ENCODE results near the gene CCDC172.

CCDC172 gene

GRCh38 chr10:116289652-116290051, 34.6 kb upstream of the CCDC172 start:
- H2AFZ ChIP-seq (ENCODE audit: low read depth, low read length, severe bottlenecking), result no peak overlapping the region
- no peak overlapping the region for H3K27ac ChIP-seq (ENCODE audit: low read depth, low read length)
- no peak overlapping the region for H3K4me3 ChIP-seq (ENCODE audit: insufficient read depth, low read length, poor library complexity, severe bottlenecking)
- H3K79me2 ChIP-seq (ENCODE audit: insufficient read depth, low read length), result no peaks in the 10 kb centered on the region
- H3K9me3 ChIP-seq (ENCODE audit: insufficient read depth, low read length), result no peaks in the 10 kb centered on the region
- TF ChIP-seq EZH2phosphoT487 (conservative IDR thresholded peaks at IDR 0.05; ENCODE audit: low read length) (no peak), CTCF (IDR thresholded peaks at IDR 0.05; ENCODE audit: insufficient read depth, low read length, poor library complexity, severe bottlenecking) (no peak)
- H3K9ac ChIP-seq (ENCODE audit: low read length), result no peak overlapping the region
- no peaks in the 10 kb centered on the region for H4K20me1 ChIP-seq (ENCODE audit: low read depth, low read length)
- H3K36me3 ChIP-seq (ENCODE audit: low read length), result no peaks in the 10 kb centered on the region
- no peaks in the 10 kb centered on the region for H3F3A ChIP-seq (ENCODE audit: insufficient read depth)
- no peaks in the 10 kb centered on the region for H3K27me3 ChIP-seq (ENCODE audit: low read length)
- no peak overlapping the region for H3K4me2 ChIP-seq (ENCODE audit: low read depth, low read length, poor library complexity, severe bottlenecking)
- no peaks in the 10 kb centered on the region; the same call in 1 of the 2 replicates for H3K9me2 ChIP-seq (replicated peaks; ENCODE audit: insufficient read depth, low read length)

GRCh38 chr10:116292493-116292892, 31.8 kb upstream of the CCDC172 start:
- Histone ChIP-seq H4K20me1 (ENCODE audit: low read depth, low read length) (no peaks in the 10 kb centered on the region), H3K27me3 (ENCODE audit: low read length) (no peaks in the 10 kb centered on the region), H3K9me2 (replicated peaks; ENCODE audit: insufficient read depth, low read length) (no peaks in the 10 kb centered on the region; the same call in 1 of the 2 replicates), H3K9ac (ENCODE audit: low read length) (no peak overlapping the region), H3K4me2 (ENCODE audit: low read depth, low read length, poor library complexity, severe bottlenecking) (no peak overlapping the region), H3K27ac (ENCODE audit: low read depth, low read length) (no peak overlapping the region), H2AFZ (ENCODE audit: low read depth, low read length, severe bottlenecking) (no peak overlapping the region), H3K4me3 (ENCODE audit: insufficient read depth, low read length, poor library complexity, severe bottlenecking) (no peak overlapping the region), H3K9me3 (ENCODE audit: insufficient read depth, low read length) (no peaks in the 10 kb centered on the region), H3F3A (ENCODE audit: insufficient read depth) (no peaks in the 10 kb centered on the region), H3K36me3 (ENCODE audit: low read length) (no peaks in the 10 kb centered on the region), H3K79me2 (ENCODE audit: insufficient read depth, low read length) (no peaks in the 10 kb centered on the region)
- TF ChIP-seq CTCF (IDR thresholded peaks at IDR 0.05; ENCODE audit: insufficient read depth, low read length, poor library complexity, severe bottlenecking), result no peak
- no peak for TF ChIP-seq EZH2phosphoT487 (conservative IDR thresholded peaks at IDR 0.05; ENCODE audit: low read length)

GRCh38 chr10:116296291-116296721, 27.9 kb upstream of the CCDC172 start:
- no peak overlapping the region for H3K9ac ChIP-seq (ENCODE audit: low read length)
- H3K36me3 ChIP-seq (ENCODE audit: low read length), result no peaks in the 10 kb centered on the region
- H4K20me1 ChIP-seq (ENCODE audit: low read depth, low read length), result no peaks in the 10 kb centered on the region
- H3K27me3 ChIP-seq (ENCODE audit: low read length), result no peaks in the 10 kb centered on the region
- TF ChIP-seq EZH2phosphoT487 (conservative IDR thresholded peaks at IDR 0.05; ENCODE audit: low read length) (no peak), CTCF (IDR thresholded peaks at IDR 0.05; ENCODE audit: insufficient read depth, low read length, poor library complexity, severe bottlenecking) (no peak)
- no peak overlapping the region for H3K27ac ChIP-seq (ENCODE audit: low read depth, low read length)
- H3F3A ChIP-seq (ENCODE audit: insufficient read depth), result no peaks in the 10 kb centered on the region
- no peak overlapping the region for H2AFZ ChIP-seq (ENCODE audit: low read depth, low read length, severe bottlenecking)
- no peaks in the 10 kb centered on the region; the same call in 1 of the 2 replicates for H3K9me2 ChIP-seq (replicated peaks; ENCODE audit: insufficient read depth, low read length)
- no peaks in the 10 kb centered on the region for H3K9me3 ChIP-seq (ENCODE audit: insufficient read depth, low read length)
- H3K4me2 ChIP-seq (ENCODE audit: low read depth, low read length, poor library complexity, severe bottlenecking), result no peak overlapping the region
- no peak overlapping the region for H3K4me3 ChIP-seq (ENCODE audit: insufficient read depth, low read length, poor library complexity, severe bottlenecking)
- no peaks in the 10 kb centered on the region for H3K79me2 ChIP-seq (ENCODE audit: insufficient read depth, low read length)

Data from SU-DHL-6 (cell line).